ENCODE results near the gene PHF12. TPM values are rescaled to one million over a fixed set of nuclear protein-coding genes. Genes with fewer than 3 reads are reported as not detected.

The PHF12 gene
- total and polyA plus RNA-seq, 2 of the 13 experiments (the other 11 are each of a cell fraction or from before 2014, with no cell fraction given), result 9.8 to 17.1 TPM

DNA sequence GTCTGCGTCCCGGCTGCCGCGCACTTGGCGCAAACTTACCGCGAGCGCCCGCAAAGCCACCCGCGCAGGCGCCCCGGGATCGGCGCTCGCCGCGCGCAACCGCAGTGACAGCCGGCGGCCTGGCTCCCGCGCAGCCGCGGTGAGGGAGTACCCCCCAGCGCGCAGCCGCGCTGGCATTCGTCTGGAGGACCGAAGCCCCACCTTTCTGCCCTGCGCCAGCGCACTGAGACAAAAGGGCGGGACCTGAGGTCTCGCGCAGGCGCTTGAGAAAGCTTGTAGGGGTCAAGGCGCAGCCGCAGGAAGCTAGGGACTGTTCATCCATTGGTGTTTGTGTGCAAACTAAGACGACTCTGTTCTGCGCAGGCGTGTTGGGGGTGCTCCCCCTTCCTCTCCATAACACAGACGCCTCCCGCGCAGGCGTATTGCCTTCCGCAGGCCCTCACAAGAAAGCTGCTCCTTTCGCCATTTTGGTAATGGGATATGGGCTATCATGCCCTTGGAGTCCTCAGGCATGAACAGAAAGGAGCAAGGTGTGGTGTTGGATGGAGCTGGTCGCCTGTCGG, at the start of gene PHF12 (continued):
- TF ChIP-seq MXI1 (IDR thresholded peaks at IDR 0.05; ENCODE audit: borderline replicate concordance, low read depth, low read length) (peak; percentile 77; the same call in 1 of the 3 replicates), MEIS2 (CRISPR knock-in tag; IDR thresholded peaks at IDR 0.05) (no peak), DNMT3B (CRISPR knock-in tag; conservative IDR thresholded peaks at IDR 0.05) (no peak), ZNF572 (CRISPR knock-in tag; IDR thresholded peaks at IDR 0.05) (peak; percentile 78; the same call in 1 of the 2 replicates), SSRP1 (CRISPR knock-in tag; IDR thresholded peaks at IDR 0.05) (no peak), REPIN1 (CRISPR knock-in tag; IDR thresholded peaks at IDR 0.05; ENCODE audit: borderline replicate concordance, low read depth) (no peak), RBM22 (optimal IDR thresholded peaks at IDR 0.05; ENCODE audit: low read length) (no peak), EEA1 (CRISPR knock-in tag; IDR thresholded peaks at IDR 0.05; ENCODE audit: borderline replicate concordance) (no peak), TBP (CRISPR knock-in tag; IDR thresholded peaks at IDR 0.05) (no peak), ELF1 (CRISPR knock-in tag; IDR thresholded peaks at IDR 0.05) (peak; percentile 46), ZNF776 (CRISPR knock-in tag; IDR thresholded peaks at IDR 0.05) (no peak; the same call in 1 of the 2 replicates), KLF11 (CRISPR knock-in tag; IDR thresholded peaks at IDR 0.05) (no peak), ZBTB1 (CRISPR knock-in tag; IDR thresholded peaks at IDR 0.05; ENCODE audit: borderline replicate concordance) (no peak), MXD4 (CRISPR knock-in tag; IDR thresholded peaks at IDR 0.05) (0 out of 2 replicates have a peak, but pooled peaks have one; percentile 16), FIP1L1 (IDR thresholded peaks at IDR 0.05; ENCODE audit: borderline replicate concordance, insufficient read depth, low read depth, low read length) (peak; percentile 93; the same call in 1 of the 2 replicates), ZNF605 (CRISPR knock-in tag; IDR thresholded peaks at IDR 0.05) (no peak; the same call in 1 of the 2 replicates)
- TF ChIP-seq, protein P1, sequence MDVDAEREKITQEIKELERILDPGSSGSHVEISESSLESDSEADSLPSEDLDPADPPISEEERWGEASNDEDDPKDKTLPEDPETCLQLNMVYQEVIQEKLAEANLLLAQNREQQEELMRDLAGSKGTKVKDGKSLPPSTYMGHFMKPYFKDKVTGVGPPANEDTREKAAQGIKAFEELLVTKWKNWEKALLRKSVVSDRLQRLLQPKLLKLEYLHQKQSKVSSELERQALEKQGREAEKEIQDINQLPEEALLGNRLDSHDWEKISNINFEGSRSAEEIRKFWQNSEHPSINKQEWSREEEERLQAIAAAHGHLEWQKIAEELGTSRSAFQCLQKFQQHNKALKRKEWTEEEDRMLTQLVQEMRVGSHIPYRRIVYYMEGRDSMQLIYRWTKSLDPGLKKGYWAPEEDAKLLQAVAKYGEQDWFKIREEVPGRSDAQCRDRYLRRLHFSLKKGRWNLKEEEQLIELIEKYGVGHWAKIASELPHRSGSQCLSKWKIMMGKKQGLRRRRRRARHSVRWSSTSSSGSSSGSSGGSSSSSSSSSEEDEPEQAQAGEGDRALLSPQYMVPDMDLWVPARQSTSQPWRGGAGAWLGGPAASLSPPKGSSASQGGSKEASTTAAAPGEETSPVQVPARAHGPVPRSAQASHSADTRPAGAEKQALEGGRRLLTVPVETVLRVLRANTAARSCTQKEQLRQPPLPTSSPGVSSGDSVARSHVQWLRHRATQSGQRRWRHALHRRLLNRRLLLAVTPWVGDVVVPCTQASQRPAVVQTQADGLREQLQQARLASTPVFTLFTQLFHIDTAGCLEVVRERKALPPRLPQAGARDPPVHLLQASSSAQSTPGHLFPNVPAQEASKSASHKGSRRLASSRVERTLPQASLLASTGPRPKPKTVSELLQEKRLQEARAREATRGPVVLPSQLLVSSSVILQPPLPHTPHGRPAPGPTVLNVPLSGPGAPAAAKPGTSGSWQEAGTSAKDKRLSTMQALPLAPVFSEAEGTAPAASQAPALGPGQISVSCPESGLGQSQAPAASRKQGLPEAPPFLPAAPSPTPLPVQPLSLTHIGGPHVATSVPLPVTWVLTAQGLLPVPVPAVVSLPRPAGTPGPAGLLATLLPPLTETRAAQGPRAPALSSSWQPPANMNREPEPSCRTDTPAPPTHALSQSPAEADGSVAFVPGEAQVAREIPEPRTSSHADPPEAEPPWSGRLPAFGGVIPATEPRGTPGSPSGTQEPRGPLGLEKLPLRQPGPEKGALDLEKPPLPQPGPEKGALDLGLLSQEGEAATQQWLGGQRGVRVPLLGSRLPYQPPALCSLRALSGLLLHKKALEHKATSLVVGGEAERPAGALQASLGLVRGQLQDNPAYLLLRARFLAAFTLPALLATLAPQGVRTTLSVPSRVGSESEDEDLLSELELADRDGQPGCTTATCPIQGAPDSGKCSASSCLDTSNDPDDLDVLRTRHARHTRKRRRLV (CRISPR knock-in tag; IDR thresholded peaks at IDR 0.05), result no peak
- TF ChIP-seq, protein P2, sequence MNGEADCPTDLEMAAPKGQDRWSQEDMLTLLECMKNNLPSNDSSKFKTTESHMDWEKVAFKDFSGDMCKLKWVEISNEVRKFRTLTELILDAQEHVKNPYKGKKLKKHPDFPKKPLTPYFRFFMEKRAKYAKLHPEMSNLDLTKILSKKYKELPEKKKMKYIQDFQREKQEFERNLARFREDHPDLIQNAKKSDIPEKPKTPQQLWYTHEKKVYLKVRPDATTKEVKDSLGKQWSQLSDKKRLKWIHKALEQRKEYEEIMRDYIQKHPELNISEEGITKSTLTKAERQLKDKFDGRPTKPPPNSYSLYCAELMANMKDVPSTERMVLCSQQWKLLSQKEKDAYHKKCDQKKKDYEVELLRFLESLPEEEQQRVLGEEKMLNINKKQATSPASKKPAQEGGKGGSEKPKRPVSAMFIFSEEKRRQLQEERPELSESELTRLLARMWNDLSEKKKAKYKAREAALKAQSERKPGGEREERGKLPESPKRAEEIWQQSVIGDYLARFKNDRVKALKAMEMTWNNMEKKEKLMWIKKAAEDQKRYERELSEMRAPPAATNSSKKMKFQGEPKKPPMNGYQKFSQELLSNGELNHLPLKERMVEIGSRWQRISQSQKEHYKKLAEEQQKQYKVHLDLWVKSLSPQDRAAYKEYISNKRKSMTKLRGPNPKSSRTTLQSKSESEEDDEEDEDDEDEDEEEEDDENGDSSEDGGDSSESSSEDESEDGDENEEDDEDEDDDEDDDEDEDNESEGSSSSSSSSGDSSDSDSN (CRISPR knock-in tag; IDR thresholded peaks at IDR 0.05), result peak; percentile 35
- TF ChIP-seq, protein P3, sequence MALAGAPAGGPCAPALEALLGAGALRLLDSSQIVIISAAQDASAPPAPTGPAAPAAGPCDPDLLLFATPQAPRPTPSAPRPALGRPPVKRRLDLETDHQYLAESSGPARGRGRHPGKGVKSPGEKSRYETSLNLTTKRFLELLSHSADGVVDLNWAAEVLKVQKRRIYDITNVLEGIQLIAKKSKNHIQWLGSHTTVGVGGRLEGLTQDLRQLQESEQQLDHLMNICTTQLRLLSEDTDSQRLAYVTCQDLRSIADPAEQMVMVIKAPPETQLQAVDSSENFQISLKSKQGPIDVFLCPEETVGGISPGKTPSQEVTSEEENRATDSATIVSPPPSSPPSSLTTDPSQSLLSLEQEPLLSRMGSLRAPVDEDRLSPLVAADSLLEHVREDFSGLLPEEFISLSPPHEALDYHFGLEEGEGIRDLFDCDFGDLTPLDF (CRISPR knock-in tag; IDR thresholded peaks at IDR 0.05), result peak; percentile 72
